Dermis microvascular lymphatic vessel endothelial cell (primary cell): Measurements from ENCODE around the gene ANKRA2. TPM values are rescaled to one million over a fixed set of nuclear protein-coding genes. Genes with fewer than 3 reads are reported as not detected.

ENCODE experiments used
- total RNA-seq: library from RNA; depleted of rRNA; stranded (reverse); fragments of >200 nt; gene quantifications from 2 replicates; pipeline ENCODE4 v1.2.1, GENCODE V29; 2014

ANKRA2 gene
- total RNA-seq, 1 donor from 2014 or later = 13.4 TPM

Other genes with a start within 250 kb of the ANKRA2 start
- under 0.01 and 0.13 TPM in 2 replicates for gene FOXD1, start 116.9 kb downstream of the ANKRA2 start, total RNA-seq
- 206 and 228 TPM in 2 replicates for gene BTF3, start 67.2 kb downstream of the ANKRA2 start, total RNA-seq
- 12.6 and 15.9 TPM in 2 replicates for gene UTP15, start 104 bp upstream of the ANKRA2 start, total RNA-seq
- gene ARHGEF28, start 60.6 kb upstream of the ANKRA2 start, total RNA-seq = 50.7 and 62.7 TPM in 2 replicates